GM20431 (cell line): Measurements from ENCODE around the gene TXNDC2.

ENCODE experiments used
- in situ Hi-C: fragments of 300-500 bp; cut with MseI, MboI; formaldehyde crosslinking; loops from one replicate; pipeline ENCODE4 v1.15.0; 2020; ENCODE audit warnings: low sequenced_read_pairs; ENCODE audit not compliant: unreplicated experiment

The TXNDC2 gene

GRCh38 chr18:9858642-9859041 lies 27.1 kb upstream of the TXNDC2 start:
- in situ Hi-C loops, result no loop called here

GRCh38 chr18:9859232-9859631 lies 26.5 kb upstream of the TXNDC2 start:
- in situ Hi-C loops, result no loop called here

GRCh38 chr18:9860682-9861081 lies 25.1 kb upstream of the TXNDC2 start:
- in situ Hi-C loops, result no loop called here

DNA sequence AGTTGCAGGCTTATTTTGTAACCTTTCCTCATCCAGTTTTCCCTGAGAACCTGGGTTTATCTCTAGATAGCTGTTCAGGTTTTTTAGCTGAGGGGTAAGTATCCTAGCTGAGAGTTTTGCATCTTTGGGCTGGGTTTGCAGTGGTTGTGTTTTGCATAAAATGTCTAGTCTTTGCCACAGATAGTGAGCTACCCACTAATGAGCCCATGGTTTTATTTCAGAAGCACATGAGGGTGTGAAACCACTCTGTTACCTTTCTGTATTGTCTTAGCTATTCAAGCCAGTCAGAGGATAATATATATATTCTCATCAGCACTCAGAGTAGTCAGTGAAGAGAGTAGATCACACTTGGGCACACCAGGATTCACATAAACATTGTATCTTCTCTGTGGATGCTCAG lies 24.6 kb upstream of the TXNDC2 start:
- in situ Hi-C loops, result no loop called here

DNA sequence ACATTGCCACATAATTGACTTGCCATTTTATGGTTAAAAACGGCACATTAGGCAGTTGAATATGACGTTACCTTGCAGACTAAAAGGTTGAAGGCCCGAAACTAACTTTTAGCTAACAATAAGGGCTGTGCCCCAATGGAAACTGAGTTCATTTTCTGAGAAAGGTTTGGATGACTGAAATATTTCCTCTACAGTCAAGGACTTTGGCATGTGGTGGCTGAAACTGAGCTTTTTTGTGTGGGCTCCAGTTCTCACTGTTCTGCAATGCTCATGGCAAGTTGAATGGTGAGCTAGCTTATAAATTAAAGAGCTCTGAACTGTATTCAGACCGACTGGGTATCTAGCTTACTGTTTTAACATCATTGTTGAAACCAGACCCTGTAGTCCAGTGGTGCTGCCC lies 23.8 kb upstream of the TXNDC2 start:
- in situ Hi-C loops, result no loop called here

DNA sequence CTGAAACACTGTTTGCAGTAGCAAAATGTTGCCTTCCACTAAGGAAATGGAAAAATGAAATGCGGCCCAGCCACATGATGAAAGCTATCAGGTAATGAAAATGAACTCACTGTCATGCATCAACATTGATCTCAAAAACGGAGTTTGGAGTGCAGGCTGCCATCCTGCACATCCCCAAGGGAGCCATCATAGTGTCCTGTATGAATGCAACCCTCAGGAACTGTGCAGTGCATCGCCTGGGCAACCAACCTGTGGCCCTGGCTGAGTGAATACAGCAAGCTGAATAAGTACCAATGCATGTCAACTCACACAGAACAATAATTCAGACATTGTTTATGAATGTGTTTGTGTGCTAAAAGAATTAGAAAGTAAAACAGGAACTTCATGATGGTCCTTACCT lies 23.1 kb upstream of the TXNDC2 start:
- in situ Hi-C loops, result no loop called here

GRCh38 chr18:9863282-9863681 lies 22.5 kb upstream of the TXNDC2 start:
- in situ Hi-C loops, result no loop called here

GRCh38 chr18:9865764-9866490 lies 19.8 kb upstream of the TXNDC2 start:
- in situ Hi-C loops, result no loop called here

- in situ Hi-C loops, result no loop called here
Observed at GRCh38 chr18:9866627-9867026, 19.1 kb upstream of the TXNDC2 start.

- in situ Hi-C loops, result no loop called here
Observed at GRCh38 chr18:9867071-9867594, 18.6 kb upstream of the TXNDC2 start.

DNA sequence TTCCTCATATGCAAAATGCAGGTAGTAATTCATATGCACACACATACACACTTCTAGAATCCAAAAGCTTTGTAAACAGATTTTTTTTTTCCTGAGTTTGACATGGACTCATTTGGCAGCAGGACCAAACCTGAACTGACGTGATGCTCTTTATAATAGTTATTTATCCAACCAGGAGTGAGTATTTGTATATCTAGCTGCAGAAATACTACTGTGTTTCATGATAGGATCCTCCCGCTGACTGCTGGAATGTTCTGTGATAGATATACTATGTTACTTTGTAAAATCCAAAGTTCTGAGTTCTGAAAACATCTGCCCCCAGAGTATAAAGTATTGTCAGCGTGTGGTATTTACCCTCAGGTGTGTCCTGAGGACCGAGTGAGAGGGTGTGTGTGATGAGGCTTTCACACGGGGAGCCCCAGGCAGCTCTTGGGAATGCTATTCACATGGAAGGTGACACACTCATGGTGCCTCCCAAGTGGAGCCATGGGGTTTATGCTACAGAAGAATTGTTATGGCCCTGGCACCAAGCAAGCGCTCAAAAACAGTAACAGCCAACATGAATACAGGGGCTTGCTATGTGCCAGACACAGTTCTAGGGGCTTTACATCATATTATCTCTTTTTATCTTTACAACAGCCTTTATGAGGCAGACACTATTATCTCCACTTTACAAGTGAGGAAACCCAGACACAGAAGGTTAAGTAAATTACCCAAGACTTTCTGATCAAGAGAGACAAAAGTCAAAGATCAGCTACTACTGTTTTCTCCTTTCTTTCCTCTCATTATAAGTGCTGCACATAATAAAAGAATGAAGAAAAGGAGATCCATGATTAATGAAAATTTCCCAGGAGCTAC lies 16.7 kb upstream of the TXNDC2 start:
- in situ Hi-C loops, result no loop called here

DNA sequence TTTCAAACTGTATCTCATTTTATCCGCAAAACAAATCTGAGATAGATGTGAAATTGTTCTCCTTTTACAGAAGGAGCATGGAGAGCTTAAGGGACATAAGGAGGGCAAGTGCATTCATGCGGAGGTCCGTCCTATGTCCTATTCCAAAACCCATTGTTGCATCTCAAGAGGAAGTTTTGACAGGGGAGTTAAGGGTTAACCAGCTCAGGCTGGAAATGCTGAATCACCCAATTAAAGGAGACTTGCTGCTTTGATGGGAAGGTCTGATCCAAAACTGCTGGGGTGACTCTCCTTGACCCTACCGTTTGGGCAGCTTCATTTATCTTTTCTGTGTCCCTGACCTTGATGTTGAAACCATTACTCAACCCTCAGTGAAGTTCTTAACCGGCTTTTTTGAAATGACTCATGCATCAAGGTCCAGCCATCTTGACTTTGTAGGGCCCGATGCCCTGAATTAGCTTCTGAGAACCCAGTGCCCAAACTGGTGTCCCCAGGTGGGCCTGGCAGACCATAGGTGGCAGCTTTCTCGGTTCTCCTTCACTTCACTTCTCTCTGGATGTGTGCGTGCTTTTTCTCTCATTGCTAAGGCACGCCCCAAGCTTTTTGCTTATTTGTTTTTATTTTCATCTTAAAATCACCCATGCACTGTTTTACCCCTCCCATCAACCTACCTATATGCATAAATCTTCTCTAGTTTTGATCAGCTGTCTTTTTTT lies 15.9 kb upstream of the TXNDC2 start:
- in situ Hi-C loops, result no loop called here

DNA sequence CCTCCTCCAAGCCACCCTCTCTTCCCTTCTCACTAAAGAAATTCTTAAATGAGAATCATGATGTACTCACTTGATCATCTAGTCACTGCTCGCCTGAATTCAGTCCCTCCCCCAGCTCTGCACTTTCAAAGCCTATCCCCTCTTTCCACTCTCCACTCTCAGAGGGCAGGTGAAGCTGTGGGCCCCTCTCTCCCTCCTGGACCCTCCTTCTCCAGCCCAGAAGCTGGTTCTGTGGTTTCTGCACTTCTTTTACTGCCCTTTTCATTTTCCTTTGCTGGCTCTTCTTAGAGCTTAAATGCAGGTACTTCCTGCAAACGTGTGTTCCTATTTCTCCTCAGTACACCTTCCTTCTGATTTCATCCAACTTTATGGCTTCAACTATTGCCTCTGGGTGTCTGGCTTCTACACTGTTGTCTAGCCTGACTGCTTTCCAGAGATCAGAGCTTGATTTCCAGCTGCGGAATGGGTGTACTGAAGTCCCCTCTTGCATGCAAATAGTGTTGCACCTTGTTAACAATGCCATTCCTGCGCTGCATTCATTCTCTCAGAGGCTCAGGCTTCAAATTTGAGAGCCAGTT lies 15.3 kb upstream of the TXNDC2 start:
- in situ Hi-C loops, result no loop called here

GRCh38 chr18:9871244-9871746 lies 14.5 kb upstream of the TXNDC2 start:
- in situ Hi-C loops, result no loop called here

DNA sequence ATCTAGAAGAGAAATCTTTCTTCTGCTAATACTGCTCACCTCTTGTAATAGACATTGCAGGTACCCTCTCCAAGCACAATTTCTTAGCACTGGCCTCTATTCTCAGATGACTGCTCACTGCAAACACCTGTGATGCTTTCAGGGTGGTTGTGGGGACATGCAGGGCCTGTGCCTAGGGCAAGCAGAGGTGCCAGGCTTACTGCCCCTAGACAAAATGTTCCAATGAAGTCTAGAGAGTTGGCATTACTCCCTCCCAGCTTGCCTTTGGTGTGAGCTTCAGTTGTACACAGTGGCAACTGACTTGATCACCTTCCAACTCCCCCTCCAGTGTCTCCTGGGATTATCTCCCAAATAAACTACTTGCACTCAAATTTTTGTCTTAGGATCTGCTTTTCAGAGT lies 12.9 kb upstream of the TXNDC2 start:
- in situ Hi-C loops, result no loop called here

DNA sequence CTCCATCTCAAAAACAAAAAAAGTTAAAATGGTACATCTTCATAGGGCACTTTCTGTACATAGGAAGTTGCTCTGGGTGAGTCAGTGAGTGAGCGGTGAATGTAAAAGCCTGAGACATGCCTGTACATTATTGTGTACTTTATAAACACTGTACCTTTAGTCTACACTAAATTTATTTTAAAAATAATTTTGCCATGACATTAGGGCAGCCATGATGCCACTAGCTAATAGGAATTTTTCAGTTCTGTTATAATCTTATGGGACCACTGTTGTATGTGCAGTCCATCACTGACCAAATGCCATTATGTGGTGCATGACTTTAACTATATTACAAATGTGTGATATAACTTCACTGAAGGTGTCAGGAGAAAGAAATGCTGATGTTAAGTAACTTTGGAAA lies 11.0 kb upstream of the TXNDC2 start:
- in situ Hi-C loops, result no loop called here

DNA sequence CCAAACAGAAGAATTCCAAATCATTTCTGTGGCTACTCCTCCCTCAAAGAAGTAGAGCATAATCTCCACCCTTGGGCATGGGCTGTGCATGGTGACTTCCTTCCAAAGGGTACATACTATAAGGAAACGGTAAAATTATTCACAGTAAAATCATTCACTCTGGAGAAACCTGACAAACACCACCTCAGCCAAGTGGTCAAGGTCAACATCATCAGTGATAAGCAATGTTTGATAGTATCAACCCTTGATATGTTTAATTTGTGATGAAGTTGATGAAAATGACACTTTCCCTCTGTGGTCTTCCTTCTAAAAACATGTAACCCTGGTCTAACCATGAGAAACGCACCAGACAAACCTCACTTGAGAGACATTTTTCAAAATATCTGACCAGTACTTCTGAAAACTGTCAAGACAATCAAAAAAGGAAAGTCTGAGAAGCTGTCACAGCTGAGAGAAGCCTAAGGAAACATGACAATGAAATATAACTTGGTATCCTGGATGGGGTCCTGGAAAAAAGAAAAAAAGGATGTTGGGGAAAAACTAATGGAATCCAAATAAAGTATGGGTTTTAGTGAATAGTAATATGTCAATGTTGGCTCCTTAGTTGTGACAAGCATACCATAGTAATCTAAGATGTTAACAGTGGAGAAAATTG lies 9.4 kb upstream of the TXNDC2 start:
- in situ Hi-C loops, result no loop called here

- in situ Hi-C loops, result no loop called here
Observed at GRCh38 chr18:9876867-9877654, 8.7 kb upstream of the TXNDC2 start.

- in situ Hi-C loops, result no loop called here
Observed at GRCh38 chr18:9877655-9878014, 8.1 kb upstream of the TXNDC2 start.
